HEK293T (cell line): ENCODE measurements around the gene IL20RA.
"Not testable (repeated sequence)": the region's sequence is repeated elsewhere in the genome, so short reads cannot be mapped to it uniquely, and the experiment has no call there.

Experiments
- BHLHE40 ChIP-seq: fragments of 450-650 bp; IDR thresholded peaks from 2 replicates; pipeline ENCODE4 v1.6.1; 2016; ENCODE audit warnings: mild to moderate bottlenecking, moderate library complexity, borderline replicate concordance
- FOXA1 ChIP-seq: fragments of 450-650 bp; IDR thresholded peaks from 2 replicates; pipeline ENCODE4 v1.6.1; 2016; ENCODE audit warnings: mild to moderate bottlenecking
- FOXK2 ChIP-seq: fragments of 450-650 bp; IDR thresholded peaks from 2 replicates; pipeline ENCODE4 v1.6.1; 2016; ENCODE audit warnings: mild to moderate bottlenecking
- ZNF384 ChIP-seq: fragments of 450-650 bp; IDR thresholded peaks from 2 replicates; pipeline ENCODE4 v1.6.1; 2016
- TF ChIP-seq, protein P1 (sequence below): fragments of 450-650 bp; IDR thresholded peaks from 2 replicates; pipeline ENCODE4 v1.6.1; 2016

DNA sequence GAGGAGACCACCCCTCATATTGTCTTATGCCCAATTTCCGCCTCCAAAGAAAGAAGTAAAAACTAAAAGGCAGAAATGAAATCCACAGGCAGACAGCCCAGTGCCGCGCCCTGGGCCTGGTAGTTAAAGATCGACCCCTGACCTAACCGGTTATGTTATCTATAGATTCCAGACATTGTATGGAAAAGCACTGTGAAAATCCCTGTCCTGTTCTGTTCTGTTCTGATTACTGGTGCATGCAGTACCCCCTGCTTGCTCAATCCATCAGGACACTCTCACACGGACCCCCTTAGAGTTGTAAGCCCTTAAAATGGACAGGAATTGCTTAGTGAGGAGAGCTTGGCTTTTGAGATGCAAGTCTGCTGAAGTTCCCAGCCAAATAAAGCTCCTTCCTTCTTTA is 84.8 kb downstream of the IL20RA start:
- TF ChIP-seq, protein P1, sequence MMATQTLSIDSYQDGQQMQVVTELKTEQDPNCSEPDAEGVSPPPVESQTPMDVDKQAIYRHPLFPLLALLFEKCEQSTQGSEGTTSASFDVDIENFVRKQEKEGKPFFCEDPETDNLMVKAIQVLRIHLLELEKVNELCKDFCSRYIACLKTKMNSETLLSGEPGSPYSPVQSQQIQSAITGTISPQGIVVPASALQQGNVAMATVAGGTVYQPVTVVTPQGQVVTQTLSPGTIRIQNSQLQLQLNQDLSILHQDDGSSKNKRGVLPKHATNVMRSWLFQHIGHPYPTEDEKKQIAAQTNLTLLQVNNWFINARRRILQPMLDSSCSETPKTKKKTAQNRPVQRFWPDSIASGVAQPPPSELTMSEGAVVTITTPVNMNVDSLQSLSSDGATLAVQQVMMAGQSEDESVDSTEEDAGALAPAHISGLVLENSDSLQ: not testable (repeated sequence)
- not testable (repeated sequence) for TF ChIP-seq FOXK2, BHLHE40, FOXA1, ZNF384
